Stimulated activated naive CD8-positive, alpha-beta T cell treated with anti-CD3 and anti-CD28 coated beads, Interleukin-15, Interleukin-2, amounts not matched to agents 100 ng/mL and 50 ng/mL, for 24 hours (primary cell): ENCODE measurements around the gene MYO1E.
"Not testable (repeated sequence)": the region's sequence is repeated elsewhere in the genome, so short reads cannot be mapped to it uniquely, and the experiment has no call there.

Experiments used
- H3K27ac Mint-ChIP-seq: one replicate; pipeline ENCODE4 v1.8.0; 2021; ENCODE audit warnings: mild to moderate bottlenecking, mixed read lengths
- H3K27me3 Mint-ChIP-seq: one replicate; pipeline ENCODE4 v1.8.0; 2021; ENCODE audit warnings: mixed read lengths
- H3K36me3 Mint-ChIP-seq: one replicate; pipeline ENCODE4 v1.8.0; 2021; ENCODE audit warnings: low read depth, mixed read lengths
- H3K4me1 Mint-ChIP-seq: one replicate; pipeline ENCODE4 v1.8.0; 2021; ENCODE audit warnings: low read depth, mixed read lengths
- H3K4me3 Mint-ChIP-seq: one replicate; pipeline ENCODE4 v1.8.0; 2021; ENCODE audit warnings: mild to moderate bottlenecking, mixed read lengths
- H3K9me3 Mint-ChIP-seq: one replicate; pipeline ENCODE4 v1.8.0; 2021; ENCODE audit warnings: mixed read lengths

The MYO1E gene

GRCh38 chr15:59157840-59158700 lies 214.6 kb downstream of the MYO1E start:
- Mint-ChIP-seq H3K27me3 (no peaks in the 10 kb centered on the region), H3K4me3 (no peak overlapping the region), H3K36me3 (no peaks in the 10 kb centered on the region), H3K9me3 (no peaks in the 10 kb centered on the region), H3K4me1 (no peaks in the 10 kb centered on the region), H3K27ac (no peak overlapping the region)

GRCh38 chr15:59157396-59157795 lies 215.3 kb downstream of the MYO1E start:
- Mint-ChIP-seq H3K36me3 (no peaks in the 10 kb centered on the region), H3K27me3 (no peaks in the 10 kb centered on the region), H3K27ac (no peak overlapping the region), H3K4me1 (no peaks in the 10 kb centered on the region), H3K9me3 (no peaks in the 10 kb centered on the region), H3K4me3 (no peak overlapping the region)

GRCh38 chr15:59155431-59155830 lies 217.2 kb downstream of the MYO1E start:
- Mint-ChIP-seq H3K9me3 (no peaks in the 10 kb centered on the region), H3K36me3 (peaks cover 3% of the 10 kb centered on the region), H3K4me3 (no peak overlapping the region), H3K27me3 (no peaks in the 10 kb centered on the region), H3K27ac (no peak overlapping the region), H3K4me1 (no peaks in the 10 kb centered on the region)

DNA sequence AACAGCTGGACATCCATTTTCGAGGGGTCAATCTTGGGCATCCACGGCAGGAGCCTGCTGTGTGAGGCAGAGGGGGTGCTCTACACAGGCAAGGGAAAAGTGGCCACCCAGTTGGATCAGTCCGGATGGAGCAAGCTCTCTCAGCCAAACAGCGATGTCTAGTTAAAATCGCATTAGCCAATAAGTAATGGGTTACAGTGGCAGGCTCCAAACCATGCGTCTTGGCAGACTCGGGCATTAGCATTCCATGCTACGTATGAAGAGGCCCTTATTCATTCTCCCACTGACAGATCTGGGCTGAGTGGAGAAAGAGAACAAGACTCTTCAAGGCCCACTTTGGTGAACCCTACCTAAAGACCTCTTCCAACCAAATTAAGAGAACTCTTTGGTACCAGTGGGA lies 218.4 kb downstream of the MYO1E start:
- Mint-ChIP-seq H3K4me1 (no peaks in the 10 kb centered on the region), H3K36me3 (peaks cover 3% of the 10 kb centered on the region), H3K9me3 (no peaks in the 10 kb centered on the region), H3K27ac (no peak overlapping the region), H3K27me3 (no peaks in the 10 kb centered on the region), H3K4me3 (no peak overlapping the region)

DNA sequence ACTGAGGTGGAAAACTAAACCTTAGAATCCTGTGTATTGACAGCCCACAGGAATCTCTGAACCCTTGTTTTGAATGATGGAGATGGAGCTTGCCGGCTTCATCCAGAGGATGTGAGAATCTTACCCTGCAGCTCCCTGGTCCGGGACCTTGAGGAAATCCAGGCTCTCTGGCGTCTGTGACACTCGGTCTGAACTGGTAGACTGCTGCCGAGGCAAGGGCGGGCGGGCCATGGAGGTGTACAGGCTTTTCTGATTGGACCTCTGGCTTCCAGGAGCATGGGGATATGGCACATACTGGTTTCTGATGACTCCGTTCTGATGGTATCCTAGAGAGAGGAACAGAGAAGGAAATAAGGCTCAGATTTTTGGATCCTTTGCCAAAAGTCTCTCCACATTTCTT lies 219.2 kb downstream of the MYO1E start:
- H3K9me3 Mint-ChIP-seq, result no peaks in the 10 kb centered on the region
- no peaks in the 10 kb centered on the region for H3K4me1 Mint-ChIP-seq
- peaks cover 3% of the 10 kb centered on the region for H3K36me3 Mint-ChIP-seq
- no peak overlapping the region for H3K27ac Mint-ChIP-seq
- H3K4me3 Mint-ChIP-seq, result no peak overlapping the region
- H3K27me3 Mint-ChIP-seq, result no peaks in the 10 kb centered on the region

GRCh38 chr15:59152694-59153450 lies 219.8 kb downstream of the MYO1E start:
- Mint-ChIP-seq H3K4me3 (no peak overlapping the region), H3K4me1 (no peaks in the 10 kb centered on the region), H3K9me3 (no peaks in the 10 kb centered on the region), H3K36me3 (peaks cover 3% of the 10 kb centered on the region), H3K27ac (no peak overlapping the region), H3K27me3 (no peaks in the 10 kb centered on the region)

DNA sequence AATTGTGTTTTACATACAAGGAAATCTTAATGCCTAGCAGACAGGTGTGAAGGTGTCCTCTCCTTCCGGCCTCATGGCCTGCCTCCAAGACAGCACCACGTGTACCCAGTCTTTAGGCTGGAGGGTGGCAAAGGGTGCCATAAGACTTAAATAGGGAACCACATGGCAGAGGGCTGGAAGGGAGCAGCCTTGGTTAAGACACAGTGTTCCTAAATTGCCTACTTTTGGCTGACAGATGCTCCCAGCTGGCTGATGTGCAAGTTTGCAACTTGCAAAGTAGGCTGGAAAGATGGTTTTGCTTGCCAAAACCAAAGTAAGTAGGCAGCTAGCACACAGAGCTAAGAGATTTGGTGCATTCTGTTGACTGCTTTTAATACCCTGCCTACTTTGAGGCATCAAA lies 222.5 kb downstream of the MYO1E start:
- H3K9me3 Mint-ChIP-seq, result no peaks in the 10 kb centered on the region

GRCh38 chr15:59148153-59148833 lies 224.4 kb downstream of the MYO1E start:
- Mint-ChIP-seq H3K4me1 (no peaks in the 10 kb centered on the region), H3K4me3 (no peak overlapping the region), H3K27ac (no peak overlapping the region), H3K27me3 (no peaks in the 10 kb centered on the region), H3K36me3 (peaks cover 3% of the 10 kb centered on the region), H3K9me3 (no peaks in the 10 kb centered on the region)

More for the DNA sequence above, 222.5 kb downstream of the MYO1E start:
- Mint-ChIP-seq H3K27me3 (no peaks in the 10 kb centered on the region), H3K27ac (no peak overlapping the region), H3K4me3 (no peak overlapping the region), H3K4me1 (no peaks in the 10 kb centered on the region), H3K36me3 (peaks cover 3% of the 10 kb centered on the region)

DNA sequence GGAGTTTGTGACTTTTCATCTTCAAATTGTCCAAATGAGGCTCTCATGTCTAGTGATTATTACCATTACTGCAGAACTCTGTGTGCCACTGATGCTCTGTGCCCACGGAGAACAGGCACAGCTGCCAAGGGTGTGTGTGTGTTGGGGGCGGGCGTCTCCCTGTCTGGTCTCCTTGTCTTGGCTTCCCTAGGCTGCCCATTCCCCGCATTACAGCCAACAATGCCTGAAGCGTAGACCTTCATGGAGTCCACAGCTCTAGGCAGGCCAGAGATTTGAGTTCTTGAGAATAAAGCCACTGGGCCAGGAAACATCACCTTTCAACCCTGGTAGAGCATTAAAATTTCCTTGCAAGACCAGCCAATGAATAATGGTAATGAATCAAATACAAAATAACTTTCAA lies 225.0 kb downstream of the MYO1E start:
- H3K4me3 Mint-ChIP-seq, result no peak overlapping the region
- H3K4me1 Mint-ChIP-seq, result no peaks in the 10 kb centered on the region
- no peak overlapping the region for H3K27ac Mint-ChIP-seq
- H3K27me3 Mint-ChIP-seq, result no peaks in the 10 kb centered on the region
- peaks cover 3% of the 10 kb centered on the region for H3K36me3 Mint-ChIP-seq
- no peaks in the 10 kb centered on the region for H3K9me3 Mint-ChIP-seq

DNA sequence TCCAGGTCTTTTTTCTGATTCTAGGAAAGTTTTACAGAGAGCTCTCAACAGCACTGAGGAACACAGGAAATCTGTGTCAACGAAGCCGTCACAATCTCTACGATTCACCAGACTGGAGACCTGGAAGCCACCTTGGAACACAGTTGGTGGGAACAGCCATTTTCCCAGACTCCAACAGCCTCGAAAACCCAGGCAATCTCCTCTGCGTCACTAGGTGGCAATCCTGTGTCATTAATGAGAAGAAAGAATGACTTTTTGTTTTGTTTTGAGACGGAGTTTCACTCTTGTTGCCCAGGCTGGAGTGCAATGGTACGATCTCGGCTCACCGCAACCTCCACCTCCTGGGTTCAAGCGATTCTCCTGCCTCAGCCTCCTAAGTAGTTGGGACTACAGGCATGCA lies 228.1 kb downstream of the MYO1E start:
- H3K9me3 Mint-ChIP-seq, result not testable (repeated sequence)

GRCh38 chr15:59143281-59143680 lies 229.4 kb downstream of the MYO1E start:
- Mint-ChIP-seq H3K9me3 (no peaks in the 10 kb centered on the region), H3K4me3 (no peak overlapping the region), H3K27ac (no peak overlapping the region)

More for the DNA sequence above, 228.1 kb downstream of the MYO1E start:
- not testable (repeated sequence) for H3K4me3 Mint-ChIP-seq, H3K27ac Mint-ChIP-seq, H3K36me3 Mint-ChIP-seq, H3K27me3 Mint-ChIP-seq, H3K4me1 Mint-ChIP-seq

GRCh38 chr15:59140422-59141226 lies 232.0 kb downstream of the MYO1E start:
- H3K27ac Mint-ChIP-seq, result no peak overlapping the region

More at GRCh38 chr15:59143281-59143680, 229.4 kb downstream of the MYO1E start:
- no peaks in the 10 kb centered on the region for H3K27me3 Mint-ChIP-seq
- peaks cover 4% of the 10 kb centered on the region for H3K36me3 Mint-ChIP-seq
- peaks cover 6% of the 10 kb centered on the region for H3K4me1 Mint-ChIP-seq

GRCh38 chr15:59138243-59138642 lies 234.4 kb downstream of the MYO1E start:
- Mint-ChIP-seq H3K4me3 (no peak overlapping the region), H3K9me3 (no peaks in the 10 kb centered on the region), H3K27ac (no peak overlapping the region), H3K27me3 (no peaks in the 10 kb centered on the region), H3K4me1 (peaks cover 19% of the 10 kb centered on the region), H3K36me3 (peaks cover 25% of the 10 kb centered on the region)

More at GRCh38 chr15:59140422-59141226, 232.0 kb downstream of the MYO1E start:
- Mint-ChIP-seq H3K4me1 (peaks cover 19% of the 10 kb centered on the region), H3K4me3 (no peak overlapping the region), H3K9me3 (no peaks in the 10 kb centered on the region), H3K27me3 (no peaks in the 10 kb centered on the region), H3K36me3 (peaks cover 17% of the 10 kb centered on the region)

GRCh38 chr15:59137566-59137965 lies 235.1 kb downstream of the MYO1E start:
- Mint-ChIP-seq H3K4me1 (peaks cover 19% of the 10 kb centered on the region), H3K36me3 (peaks cover 25% of the 10 kb centered on the region), H3K27ac (peak overlapping the region; percentile 65), H3K9me3 (no peaks in the 10 kb centered on the region), H3K4me3 (no peak overlapping the region), H3K27me3 (no peaks in the 10 kb centered on the region)
